Fibroblast of skin of right biceps (primary cell): ENCODE data around the gene TNIK.
A peak's percentile ranks its signal among the peaks of the same experiment; 100 is the strongest.
"Not testable (repeated sequence)": the region's sequence is repeated elsewhere in the genome, so short reads cannot be mapped to it uniquely, and the experiment has no call there.

Source experiments
- DNase-seq: peaks from one replicate; pipeline ENCODE4 v3.0.0-alpha.2; 2013

The TNIK gene

DNA sequence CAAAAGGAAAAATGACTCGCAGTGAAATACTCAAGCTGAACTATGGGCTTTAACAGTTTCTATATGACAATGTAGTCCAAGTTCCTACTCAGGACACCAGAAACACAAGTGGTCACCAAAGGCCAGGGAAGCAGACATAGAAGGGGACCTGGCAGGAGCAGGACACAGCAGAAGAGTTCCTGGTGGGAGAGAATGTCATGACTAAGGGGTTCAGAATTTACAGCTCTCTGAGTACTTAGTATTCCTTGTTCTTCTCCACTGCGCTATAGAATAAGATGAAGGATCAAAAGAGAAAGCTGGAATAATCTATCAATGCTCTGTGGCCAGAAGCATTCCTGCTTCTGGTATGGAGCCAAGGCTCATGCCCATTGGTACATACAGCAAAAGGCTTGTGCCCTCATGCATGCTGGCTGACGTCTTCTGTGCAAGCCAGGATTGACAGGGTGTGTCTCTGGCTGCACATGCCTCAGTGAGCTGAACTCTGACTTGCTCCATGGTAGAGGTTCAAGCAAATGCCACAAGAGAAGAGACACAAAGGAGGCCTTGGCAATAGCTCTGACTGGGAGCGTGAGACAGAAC is 305.0 kb downstream of the TNIK start:
- peak; percentile 14 for DNase-seq

DNA sequence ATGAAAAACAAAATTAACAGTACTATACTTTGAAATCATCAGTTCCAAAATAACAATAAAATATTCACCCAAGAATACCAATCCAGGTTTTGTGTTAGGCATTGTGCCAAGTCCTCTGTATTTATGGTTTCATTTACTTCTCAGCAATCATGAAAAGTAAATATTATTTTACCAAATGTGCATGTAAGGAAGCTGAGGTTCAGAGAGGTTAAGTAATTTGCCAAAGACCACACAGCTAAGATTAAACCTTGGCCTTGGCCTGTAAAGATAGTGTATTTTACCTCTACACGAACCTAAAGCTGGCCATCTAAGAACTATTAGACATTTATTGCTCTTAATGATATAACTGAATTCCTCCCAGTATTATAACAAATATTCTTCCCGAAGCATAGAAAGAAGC is 309.3 kb downstream of the TNIK start:
- DNase-seq: no peak

DNA sequence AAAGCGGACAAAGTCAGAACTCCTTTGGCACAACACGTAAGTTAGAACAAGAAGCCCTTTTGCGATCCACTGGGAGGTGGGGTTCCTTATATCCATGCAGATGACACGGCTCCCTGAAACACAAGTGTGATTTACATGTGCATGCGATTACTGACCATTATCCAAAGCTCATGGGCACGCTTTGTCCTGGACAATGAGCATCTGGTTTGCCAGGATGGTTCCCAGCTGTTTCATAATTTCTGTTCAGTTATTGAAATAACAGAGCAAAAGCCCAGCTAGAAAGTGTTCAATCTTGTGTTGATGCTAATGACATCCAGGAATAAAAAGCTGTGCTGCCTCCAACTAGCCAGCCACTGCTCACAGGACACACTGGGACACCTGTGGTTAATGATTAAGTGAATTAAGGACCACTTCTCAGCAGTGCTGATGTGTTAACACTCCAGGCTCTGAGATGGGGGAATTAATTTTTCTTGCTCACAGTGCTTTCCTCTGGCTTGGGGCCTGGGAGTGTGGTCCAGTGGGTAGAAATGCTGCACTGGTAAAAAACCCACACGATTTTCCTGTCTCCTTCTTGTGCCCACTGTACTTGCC is 310.6 kb downstream of the TNIK start:
- DNase-seq: no peak

DNA sequence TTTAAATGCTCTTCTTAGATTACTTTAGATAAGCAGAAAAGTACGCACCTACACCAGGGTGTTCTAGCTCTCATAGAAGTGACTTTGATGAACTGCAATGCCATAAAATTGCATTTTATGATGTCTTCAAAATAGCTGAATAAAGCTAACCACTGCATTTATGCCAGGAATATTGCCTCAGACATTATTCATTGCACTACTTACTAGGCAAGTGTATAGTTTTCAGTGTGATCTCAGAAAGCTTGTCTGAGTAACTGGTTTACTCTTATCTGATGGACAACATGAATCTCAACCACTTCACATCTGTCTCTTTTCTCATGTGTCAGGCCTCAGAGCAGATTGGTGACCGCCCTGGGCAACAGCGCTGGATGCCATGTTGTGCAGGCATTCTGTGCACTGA is 314.4 kb downstream of the TNIK start:
- DNase-seq: no peak

DNA sequence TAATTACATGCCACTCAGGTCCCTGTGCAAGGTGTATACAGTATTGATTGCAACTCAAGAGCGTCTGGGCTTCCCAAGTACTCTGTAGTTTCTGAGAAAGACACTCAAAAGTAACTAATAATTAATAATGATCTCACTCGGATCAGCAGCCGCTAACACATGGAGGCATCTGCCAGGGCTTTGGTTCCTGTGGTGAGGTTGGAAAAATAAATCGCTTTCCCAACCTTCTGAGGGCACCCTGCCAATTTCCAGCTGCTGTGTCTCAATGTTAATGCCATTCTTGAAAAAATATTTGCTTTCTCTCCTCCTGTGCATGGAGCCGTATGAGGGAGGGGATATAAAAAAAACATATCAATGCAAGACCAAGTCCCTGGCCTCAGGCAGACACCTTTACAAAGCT is 317.2 kb downstream of the TNIK start:
- DNase-seq: peak; percentile 57

DNA sequence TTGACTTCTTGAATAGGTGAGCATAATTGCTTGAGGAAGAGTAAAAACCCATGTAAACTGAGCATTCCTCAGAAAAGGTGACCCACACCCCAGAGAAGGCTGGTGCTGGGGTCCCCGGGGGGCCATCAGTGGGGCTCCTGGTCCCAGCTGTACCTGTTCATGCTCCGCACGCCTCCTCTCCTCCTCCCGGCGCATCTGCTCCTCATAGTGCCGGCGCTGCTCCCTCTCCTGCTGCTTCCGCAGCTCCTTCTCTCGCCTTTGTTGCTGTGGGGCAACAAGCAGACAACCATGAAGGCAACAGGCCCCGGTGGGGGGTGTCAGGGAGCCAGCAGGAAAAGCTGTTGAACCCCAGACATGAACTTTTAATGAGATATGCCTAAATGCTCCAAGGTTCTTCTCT is 320.0 kb downstream of the TNIK start:
- DNase-seq: no peak

DNA sequence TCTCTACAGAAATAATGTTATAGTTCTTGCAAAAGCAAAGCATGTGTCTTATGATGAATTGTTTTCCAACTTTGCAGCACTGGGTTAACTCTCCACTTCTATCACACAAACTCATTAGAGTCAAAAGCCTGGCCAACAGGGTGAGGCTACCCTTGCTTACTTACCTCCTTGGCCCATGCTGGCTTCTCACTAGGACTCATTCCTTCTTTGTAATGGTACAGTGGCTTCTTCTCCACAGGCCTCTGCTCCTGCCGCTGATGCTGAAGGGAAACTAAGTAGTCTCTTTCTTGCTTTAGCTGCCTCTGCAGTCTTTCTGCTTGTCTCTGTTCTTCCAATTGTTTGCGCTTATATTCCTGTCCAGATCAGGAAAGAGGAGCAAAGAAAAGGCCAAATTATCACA is 322.2 kb downstream of the TNIK start:
- DNase-seq: no peak

DNA sequence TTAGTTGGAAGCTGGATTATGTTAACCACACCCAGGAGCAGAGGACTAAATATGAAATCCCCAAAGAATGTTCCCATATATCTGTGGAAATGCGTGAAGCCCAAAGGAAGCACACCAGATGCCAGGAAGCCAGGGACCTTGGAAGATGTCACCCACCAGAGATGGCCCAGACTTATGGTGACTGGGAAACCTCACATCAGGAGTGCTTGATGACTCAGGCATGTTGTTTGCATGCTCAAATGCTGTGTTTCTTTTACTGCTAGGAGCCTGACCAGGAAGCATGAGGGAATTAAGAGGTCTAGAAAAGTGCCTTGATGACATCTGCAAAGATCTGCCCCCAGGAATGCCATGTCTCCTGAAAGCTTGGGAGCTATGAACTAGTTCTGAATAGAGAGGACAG is 324.7 kb downstream of the TNIK start:
- DNase-seq: peak; percentile 49

DNA sequence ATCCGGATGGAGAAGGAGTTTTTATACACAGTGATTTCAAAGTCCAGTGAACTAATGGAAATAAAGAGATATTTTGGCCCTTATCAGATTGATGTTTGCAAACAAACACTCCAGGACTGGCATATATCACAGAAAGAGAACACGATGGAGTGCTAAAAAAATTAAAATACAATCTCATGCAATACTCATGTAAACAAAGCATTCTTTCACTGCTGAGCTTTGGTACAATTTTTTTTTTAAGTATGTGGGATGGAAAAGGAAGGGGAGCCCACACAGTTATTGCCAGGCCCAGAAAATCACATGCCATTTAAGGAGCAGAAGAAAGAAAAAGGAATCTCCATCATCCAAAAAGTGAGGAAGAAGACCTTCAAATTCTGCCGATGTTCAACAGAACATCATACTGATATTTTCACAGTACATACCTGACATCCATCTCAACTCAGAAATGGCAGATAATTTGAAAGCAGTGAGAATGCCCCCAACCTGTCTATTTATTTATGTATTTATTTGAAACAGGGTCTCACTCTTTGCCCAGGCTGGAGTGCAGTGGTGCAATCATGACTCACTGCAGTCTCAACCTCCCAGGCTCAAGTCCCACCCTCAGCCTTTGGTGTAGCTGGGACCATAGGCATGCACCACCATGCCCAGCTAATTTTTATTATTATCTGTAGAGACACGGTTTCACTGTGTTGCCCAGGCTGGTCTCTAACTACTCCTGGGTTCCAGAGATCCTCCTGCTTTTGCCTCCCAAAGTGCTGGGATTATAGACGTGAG is 326.2 kb downstream of the TNIK start:
- DNase-seq: no peak

DNA sequence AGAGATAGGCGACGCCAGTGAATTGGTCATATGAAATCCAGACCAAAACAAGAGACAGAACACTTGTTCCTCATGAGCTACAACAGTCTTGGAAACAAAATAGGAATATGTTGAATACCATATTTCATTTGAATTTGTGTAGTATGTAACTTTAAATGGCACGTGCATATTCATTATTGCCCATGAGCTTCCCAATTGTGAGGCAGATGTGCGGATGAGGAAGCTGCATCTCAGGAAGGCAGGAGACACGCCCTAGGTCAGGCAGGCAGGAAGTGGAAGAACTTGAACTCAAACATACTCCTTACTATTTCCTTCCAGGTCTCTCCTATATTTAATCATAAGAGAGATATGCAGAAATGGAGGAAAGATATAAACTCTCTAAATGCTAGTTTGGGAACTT is 326.9 kb downstream of the TNIK start:
- DNase-seq: no peak

DNA sequence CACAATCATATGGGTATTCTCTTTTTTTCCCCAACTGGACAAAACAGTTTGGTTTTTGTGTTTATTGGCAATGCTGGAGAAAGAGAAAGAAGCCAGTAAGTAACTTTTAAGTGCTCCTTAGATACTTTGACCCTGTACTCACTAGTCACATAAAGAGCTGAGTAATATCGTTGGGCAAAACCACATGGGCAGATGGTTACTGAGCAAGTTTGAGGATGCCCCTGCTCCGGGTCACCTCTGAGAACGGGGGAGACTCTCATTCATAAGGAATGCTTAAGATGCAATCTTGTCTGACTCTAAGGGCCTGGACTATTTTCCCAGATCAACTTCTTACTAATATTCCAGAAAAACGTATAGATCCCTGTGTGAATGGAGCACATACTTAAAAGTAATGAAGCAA is 327.3 kb downstream of the TNIK start:
- peak; percentile 76 for DNase-seq

DNA sequence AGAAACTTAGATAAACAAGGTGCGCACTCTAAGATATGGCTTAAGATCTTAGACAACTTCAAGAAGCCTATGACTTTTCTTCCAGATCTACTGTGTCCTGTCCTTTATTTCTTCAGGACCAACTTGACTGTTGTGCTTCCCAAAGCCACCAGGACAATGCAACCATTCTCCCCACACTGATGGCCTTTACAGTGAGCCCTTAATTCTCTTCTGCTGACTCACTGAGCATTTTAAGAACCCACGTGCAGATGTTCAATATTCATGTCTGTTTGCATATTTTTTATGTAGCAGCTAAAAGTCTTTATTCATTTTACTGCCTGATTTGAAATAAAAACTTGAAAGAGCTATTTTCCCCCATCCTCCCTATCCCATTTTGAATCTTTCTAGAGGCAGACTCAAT is 330.4 kb downstream of the TNIK start:
- DNase-seq: peak; percentile 56

DNA sequence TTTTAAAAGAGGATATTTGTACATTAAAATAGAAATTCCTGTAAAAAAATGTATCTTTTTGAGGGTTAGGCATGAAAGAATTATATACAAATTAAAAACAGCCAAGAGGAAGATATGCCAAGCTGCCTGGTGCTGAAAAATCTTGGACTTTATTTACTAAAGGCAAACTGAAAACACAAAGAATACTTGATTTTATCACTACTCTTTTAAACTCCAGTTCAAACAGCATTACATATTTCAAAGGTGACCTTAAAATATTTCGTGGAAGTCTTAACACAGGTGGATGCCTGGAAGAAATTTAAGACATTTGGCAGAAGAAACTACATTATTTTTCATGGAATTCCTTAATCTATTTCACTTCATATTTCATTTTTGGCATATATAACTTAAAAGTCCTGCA is 332.6 kb downstream of the TNIK start:
- no peak for DNase-seq

DNA sequence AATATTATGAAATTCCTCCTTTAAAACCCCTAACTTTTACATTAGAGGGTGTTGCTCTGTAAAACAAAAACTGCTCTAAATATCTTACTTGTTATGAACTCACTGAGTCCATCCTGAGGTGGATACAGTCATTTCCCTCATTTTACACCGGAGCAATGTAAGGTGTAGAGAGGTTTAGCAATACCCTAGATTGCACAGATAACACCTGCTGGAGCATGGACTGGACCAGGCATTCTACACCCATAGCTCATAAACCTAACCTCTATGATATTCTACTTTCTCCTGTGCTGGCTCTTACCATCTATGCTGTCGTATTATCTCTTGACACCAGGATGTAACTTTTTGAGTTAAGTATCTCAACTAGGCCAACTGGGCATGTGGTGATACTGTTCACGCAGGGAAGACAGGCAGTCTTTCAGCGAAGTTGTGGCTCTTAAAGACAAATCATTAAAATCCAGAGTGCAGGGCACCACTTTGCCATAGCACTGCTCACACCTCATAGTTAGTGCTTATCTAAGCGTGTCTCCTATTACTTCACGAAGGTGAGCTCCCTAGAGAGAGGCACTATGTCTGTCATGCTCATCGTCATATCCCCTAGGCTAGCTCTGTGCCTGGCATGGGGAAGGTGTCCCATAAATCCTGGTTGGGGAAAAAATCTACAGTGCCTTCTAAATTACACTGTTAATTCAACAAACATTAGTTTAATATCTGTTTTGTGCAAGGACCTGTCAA is 333.6 kb downstream of the TNIK start:
- no peak for DNase-seq

DNA sequence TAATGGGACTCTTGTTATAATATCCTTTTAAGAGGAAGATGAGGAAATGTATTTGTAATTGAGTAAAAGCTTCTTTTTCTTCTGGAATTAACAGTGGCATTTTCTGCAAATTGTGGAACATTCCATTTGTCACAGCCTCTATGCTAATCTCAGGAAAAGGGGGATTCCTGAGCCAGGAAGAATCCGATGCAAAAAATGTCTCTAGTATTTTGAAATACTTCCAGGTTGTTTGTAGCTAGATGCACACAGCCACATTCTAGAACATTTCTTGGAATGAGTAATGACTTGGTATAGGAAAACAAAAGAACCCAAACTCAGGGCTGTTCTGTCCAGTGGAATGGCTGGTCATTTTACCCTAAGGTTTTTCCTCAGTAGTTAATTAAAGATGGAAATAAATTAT is 335.2 kb downstream of the TNIK start:
- DNase-seq: peak; percentile 59

DNA sequence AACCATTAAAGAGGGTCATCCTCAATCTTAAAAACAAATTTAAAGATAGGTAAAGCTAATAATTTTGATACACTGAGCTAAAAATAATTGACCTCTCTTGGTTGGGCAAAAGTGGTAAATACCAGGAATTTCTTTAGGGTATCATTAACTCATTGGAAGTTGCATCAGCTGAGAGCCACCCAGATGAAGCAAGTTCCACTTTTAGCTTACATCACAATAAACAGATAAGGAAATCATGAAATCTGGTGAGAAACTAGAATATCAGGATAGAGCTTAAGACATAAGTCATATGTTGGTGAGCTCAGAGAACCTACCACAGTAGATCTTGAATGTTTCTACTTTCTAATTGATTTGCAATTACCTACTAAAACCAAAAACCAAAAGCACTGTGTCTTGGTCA is 336.3 kb downstream of the TNIK start:
- no peak for DNase-seq

DNA sequence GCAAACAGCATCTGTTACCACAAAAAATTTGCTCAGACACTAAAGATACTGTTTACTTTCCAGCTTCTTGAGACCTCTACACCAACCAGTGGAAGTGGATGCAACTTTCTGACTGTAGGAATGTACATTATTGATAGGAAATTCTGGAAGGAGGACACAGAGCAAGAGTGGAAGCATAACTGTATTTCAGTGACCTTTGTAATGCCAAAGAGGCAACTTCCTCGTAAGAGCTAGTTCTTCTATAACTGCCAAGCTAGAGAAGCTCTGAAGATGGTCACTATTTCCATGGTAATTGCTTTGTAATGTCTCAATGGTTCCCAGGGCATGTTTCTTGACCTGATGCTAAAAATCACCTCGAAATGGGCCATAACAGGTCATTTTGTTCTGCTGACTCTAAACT is 337.3 kb downstream of the TNIK start:
- no peak for DNase-seq

DNA sequence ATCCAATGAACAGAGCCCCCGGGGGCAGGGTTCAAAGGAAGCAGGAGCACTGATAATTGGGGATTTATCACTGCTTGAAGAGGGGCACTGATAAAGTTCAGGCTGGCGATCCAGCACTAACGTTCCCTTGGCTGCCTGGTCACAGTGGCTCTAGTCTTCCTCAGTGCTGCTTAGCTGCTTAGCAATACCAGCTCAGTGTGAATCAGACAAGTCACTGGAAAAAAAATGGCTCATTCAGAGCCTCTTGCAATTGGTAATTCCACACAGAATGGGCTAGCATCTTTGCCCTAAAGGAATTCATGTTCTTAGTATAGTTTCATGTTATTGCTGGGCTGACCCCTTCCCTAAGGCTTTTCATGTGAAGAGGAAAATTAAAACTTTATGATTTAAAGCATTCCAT is 338.0 kb downstream of the TNIK start:
- DNase-seq: no peak

DNA sequence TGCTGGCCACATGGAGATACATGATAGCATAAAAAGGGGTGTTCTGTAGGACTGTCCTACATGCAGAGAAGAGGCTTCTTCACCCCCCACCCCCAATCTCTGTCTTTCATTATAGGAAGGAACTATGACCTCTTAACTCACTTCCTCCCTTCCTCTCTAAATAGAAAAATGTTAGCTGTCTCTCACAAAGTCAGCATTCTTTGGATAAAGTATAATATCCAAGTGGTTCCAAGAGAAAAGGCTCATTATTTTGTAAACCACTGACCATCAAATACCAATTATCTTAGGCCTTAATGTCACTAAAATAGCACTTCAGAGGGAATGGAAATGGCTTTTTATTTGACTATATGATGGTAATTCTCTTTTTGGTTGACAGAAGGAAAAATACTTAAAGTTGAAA is 338.4 kb downstream of the TNIK start:
- DNase-seq: no peak

DNA sequence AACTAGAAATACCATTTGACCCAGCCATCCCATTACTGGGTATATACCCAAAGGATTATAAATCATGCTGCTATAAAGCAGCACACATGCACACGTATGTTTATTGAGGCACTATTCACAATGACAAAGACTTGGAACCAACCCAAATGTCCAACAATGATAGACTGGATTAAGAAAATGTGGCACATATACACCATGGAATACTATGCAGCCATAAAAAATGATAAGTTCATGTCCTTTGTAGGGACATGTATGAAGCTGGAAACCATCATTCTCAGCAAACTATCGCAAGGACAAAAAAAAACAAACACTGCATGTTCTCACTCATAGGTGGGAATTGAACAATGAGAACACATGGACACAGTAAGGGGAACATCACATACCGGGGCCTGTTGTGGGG is 340.8 kb downstream of the TNIK start:
- not testable (repeated sequence) for DNase-seq

DNA sequence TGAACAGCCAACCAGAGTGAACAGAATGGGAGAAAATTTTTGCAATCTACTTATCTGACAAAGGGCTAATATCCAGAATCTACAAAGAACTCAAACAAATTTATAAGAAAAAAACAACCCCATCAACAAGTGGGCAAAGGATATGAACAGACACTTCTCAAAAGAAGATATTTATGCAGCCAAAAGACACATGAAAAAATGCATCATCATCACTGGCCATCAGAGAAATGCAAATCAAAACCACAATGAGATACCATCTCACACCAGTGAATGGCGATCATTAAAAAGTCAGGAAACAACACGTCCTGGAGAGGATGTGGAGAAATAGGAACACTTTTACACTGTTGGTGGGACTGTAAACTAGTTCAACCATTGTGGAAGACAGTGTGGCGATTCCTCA is 341.2 kb downstream of the TNIK start:
- not testable (repeated sequence) for DNase-seq

DNA sequence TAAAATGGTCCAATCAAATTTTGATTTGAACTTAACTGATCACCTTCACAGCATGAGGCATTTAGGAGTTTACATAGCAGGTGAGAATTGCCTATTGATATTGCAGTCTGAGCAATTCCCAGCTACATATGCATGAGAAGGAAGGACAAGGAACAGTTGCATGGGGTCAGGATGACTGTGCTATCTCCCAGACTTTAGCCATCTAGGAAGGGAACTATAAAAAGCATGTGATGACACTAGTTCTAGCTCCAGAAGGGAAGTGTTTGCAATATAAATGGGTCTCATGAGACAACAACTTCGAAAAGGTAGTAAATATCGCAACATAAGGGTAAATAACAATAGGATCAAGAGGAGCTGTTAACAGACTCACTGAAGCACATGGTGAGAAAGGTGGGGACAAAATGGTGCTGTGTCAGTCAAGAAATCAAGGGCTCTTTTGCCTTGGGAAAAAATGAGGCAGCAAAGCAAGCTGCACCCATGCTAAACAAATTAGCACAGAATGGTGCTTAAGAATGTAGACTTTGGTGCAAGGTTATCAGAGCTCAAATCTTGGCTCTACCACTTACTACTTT is 343.3 kb downstream of the TNIK start:
- no peak for DNase-seq

DNA sequence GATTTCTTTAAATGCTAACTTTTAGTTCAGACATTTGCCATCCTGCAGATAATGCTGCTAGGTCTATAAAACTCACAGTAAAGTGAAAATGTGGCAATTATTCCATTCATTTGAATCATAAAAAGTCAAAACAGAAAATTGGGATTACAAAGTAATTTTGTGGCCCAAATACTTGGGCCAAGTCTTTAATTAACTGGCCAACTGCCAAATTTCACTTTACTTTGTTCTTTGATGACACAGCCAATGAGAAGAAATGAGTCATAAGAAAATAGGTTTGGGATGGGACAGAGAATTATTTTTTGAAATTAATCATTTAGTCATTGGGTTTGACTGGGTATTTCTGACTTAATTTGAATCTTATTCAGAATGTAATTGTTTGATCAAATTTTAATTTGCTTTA is 343.8 kb downstream of the TNIK start:
- peak; percentile 67 for DNase-seq

DNA sequence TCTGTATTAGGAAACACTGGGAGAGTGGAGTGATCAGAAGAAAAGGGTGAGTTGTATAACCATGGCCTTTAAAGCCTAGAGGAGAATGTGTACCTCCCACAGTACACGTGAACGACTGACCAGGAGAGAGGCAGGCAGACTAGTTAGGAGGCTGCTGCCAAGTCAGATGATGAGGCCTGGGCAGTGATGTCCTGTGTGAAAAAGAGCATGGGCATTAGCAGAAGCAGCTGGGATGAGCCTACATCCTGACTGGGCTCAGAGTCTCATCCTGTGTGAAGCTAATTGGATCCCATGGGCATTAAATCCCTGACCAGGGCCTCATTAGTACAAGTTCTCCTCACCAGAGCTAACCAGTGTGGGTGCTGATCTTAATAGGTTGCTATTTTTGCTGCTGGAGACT is 344.5 kb downstream of the TNIK start:
- DNase-seq: no peak
